NB4 (cell line): ENCODE results near the gene FXR1.

Experiments used
- DNase-seq: peaks from one replicate; pipeline ENCODE4 v3.0.0; 2010; ENCODE audit warnings: low read depth
- H3K4me3 ChIP-seq: one replicate; pipeline ENCODE4 v1.5.1; 2011; ENCODE audit warnings: mild to moderate bottlenecking, low read depth, low read length, moderate library complexity
- MYC ChIP-seq: IDR thresholded peaks from 2 replicates; pipeline ENCODE4 v1.6.1; 2011; ENCODE audit warnings: low read depth, low read length
- POLR2A ChIP-seq: IDR thresholded peaks from 2 replicates; pipeline ENCODE4 v1.6.1; 2011; ENCODE audit warnings: mild to moderate bottlenecking; ENCODE audit not compliant: insufficient read length; ENCODE audit errors: extremely low read depth
- TF ChIP-seq, protein P1 (sequence below): IDR thresholded peaks from 2 replicates; pipeline ENCODE4 v1.6.1; 2011; ENCODE audit warnings: low read depth, low read length
- TF ChIP-seq, protein P2 (sequence below): IDR thresholded peaks from one replicate; pipeline ENCODE4 v1.5.1; 2012; ENCODE audit warnings: low read depth, low read length

FXR1 gene

DNA sequence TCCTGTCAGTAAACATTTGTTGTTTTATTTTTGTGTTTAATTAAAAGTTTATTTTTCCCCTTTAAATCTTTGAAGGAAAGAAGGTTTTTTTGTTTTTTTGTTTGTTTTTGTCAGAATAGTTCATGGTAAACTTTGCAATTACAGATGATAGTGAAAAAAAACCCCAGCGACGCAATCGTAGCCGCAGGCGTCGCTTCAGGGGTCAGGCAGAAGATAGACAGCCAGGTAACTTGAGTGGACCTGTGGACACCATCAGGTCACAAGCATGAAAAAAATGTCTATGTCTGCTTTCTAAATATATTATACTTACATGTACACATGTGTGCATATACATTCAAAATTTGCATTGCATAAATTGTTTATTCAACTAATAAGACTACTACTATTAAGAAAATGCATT, 58.5 kb downstream of the FXR1 start:
- DNase-seq = no peak
- no peak overlapping the region for H3K4me3 ChIP-seq
- TF ChIP-seq, protein P1, sequence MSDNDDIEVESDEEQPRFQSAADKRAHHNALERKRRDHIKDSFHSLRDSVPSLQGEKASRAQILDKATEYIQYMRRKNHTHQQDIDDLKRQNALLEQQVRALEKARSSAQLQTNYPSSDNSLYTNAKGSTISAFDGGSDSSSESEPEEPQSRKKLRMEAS = no peak
- TF ChIP-seq MYC = no peak
- no peak for TF ChIP-seq POLR2A
- TF ChIP-seq, protein P2, sequence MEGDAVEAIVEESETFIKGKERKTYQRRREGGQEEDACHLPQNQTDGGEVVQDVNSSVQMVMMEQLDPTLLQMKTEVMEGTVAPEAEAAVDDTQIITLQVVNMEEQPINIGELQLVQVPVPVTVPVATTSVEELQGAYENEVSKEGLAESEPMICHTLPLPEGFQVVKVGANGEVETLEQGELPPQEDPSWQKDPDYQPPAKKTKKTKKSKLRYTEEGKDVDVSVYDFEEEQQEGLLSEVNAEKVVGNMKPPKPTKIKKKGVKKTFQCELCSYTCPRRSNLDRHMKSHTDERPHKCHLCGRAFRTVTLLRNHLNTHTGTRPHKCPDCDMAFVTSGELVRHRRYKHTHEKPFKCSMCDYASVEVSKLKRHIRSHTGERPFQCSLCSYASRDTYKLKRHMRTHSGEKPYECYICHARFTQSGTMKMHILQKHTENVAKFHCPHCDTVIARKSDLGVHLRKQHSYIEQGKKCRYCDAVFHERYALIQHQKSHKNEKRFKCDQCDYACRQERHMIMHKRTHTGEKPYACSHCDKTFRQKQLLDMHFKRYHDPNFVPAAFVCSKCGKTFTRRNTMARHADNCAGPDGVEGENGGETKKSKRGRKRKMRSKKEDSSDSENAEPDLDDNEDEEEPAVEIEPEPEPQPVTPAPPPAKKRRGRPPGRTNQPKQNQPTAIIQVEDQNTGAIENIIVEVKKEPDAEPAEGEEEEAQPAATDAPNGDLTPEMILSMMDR = no peak

- no peak for DNase-seq
- H3K4me3 ChIP-seq = no peak overlapping the region
- no peak for TF ChIP-seq POLR2A
- TF ChIP-seq, protein P1 = no peak
- TF ChIP-seq, protein P2 = no peak
- TF ChIP-seq MYC = no peak
These were observed 61.1 kb downstream of the FXR1 start for GRCh38 chr3:180973543-180973942.

DNA sequence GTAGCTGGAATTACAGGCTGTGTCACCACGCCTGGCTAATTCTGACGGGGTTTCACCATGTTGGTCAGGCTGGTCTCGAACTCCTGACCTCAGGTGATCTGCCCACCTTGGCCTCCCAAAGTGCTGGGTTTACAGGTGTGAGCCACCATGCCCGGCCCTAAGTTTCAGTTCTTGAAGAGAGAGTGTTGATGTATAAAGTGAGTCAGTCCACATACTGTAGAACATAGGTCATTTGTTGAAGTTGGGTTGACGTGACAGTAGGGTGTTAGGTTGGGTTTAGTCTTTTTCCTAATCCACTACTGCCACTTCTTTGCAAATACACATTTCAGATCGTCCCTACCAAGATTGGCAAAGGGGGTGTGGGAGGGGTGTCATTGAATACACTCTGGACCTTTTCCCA, 61.8 kb downstream of the FXR1 start:
- no peak for TF ChIP-seq MYC
- TF ChIP-seq, protein P2 = no peak
- TF ChIP-seq, protein P1 = no peak
- no peak for TF ChIP-seq POLR2A
- H3K4me3 ChIP-seq = no peak overlapping the region
- no peak for DNase-seq

GRCh38 chr3:180977498-180977897, 65.0 kb downstream of the FXR1 start:
- no peak for TF ChIP-seq POLR2A
- DNase-seq = no peak
- no peak overlapping the region for H3K4me3 ChIP-seq

- H3K4me3 ChIP-seq = no peak overlapping the region
- TF ChIP-seq, protein P1 = no peak
- TF ChIP-seq, protein P2 = no peak
- TF ChIP-seq MYC (no peak), POLR2A (no peak)
- DNase-seq = no peak
These were observed 67.5 kb downstream of the FXR1 start for GRCh38 chr3:180979961-180980360.

DNA sequence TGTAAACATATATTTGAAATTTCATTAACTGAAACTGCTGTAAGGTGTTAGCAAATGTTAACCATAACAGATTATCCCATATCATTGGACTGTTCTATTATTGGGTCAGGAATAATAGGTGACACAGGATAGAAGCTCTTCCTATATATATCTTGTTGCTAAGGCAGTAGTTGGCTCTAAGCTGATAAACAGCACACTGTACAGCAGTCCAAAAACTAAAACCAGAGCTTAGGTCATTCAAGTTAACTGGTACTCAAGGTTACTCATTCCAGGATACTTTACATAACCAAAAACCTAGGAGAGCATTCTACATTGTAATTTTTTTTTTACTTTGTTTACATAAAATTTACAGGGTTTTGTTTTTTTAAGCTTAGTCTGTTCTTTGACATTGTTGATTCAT, 68.1 kb downstream of the FXR1 start:
- no peak overlapping the region for H3K4me3 ChIP-seq
- no peak for TF ChIP-seq POLR2A
- TF ChIP-seq, protein P1 = no peak
- TF ChIP-seq, protein P2 = no peak
- no peak for TF ChIP-seq MYC
- DNase-seq = no peak
